HepG2 (cell line): Measurements from ENCODE around the gene PPP4R1. TPM values are rescaled to one million over a fixed set of nuclear protein-coding genes. Genes with fewer than 3 reads are reported as not detected.

Experiments used
- ATAC-seq: fragments of 200-7000 bp; cut with Tn5 transposase; 3 replicates; pipeline ENCODE4 v1.9.1; 2020; ENCODE audit warnings: mild to moderate bottlenecking, moderate library complexity
- BruUV-seq: library from RNA; stranded (reverse); fragments of 400-500 nt; replicated peaks from 2 replicates; lab custom pipeline; 2021; lab: Mats Ljungman, UMichigan
- CTCF ChIA-PET: fragments of 300-600 bp; formaldehyde crosslinking; extraction: SDS; loops from one replicate; lab custom pipeline; 2021; ENCODE audit warnings: low total read pairs, inconsistent platforms, low intra/inter-chr PET ratio; lab: Yijun Ruan, JAX
- POLR2A ChIA-PET: fragments of 350-600 bp; sonication (Branson Sonifier 250); formaldehyde crosslinking; loops from one replicate; lab custom pipeline; 2020; ENCODE audit warnings: antibody characterized with exemption, inconsistent platforms; lab: Yijun Ruan, JAX
- DNase-seq: peaks from one replicate; pipeline ENCODE4 v3.0.0-alpha.2; 2015; ENCODE audit warnings: low spot score
- FAIRE-seq: peaks from 3 replicates; lab custom pipeline; 2011; peaks lifted over from hg19 to GRCh38; lab: Jason Lieb, UNC
- H2AFZ ChIP-seq: one replicate; pipeline ENCODE4 v1.6.1; 2011; ENCODE audit warnings: low read length, inconsistent platforms
- H3K27ac ChIP-seq: fragments of 300-600 bp; 3 replicates; pipeline ENCODE4 v1.8.0; 2011; ENCODE audit warnings: mixed run types, mild to moderate bottlenecking, mixed read lengths, low read length, inconsistent platforms; ENCODE audit not compliant: insufficient read depth; ENCODE audit errors: extremely low read length
- H3K27me3 ChIP-seq, 2 experiments: fragments of 200-600 bp in 1 of 2; 2 replicates in 1 of 2; 3 replicates in 1 of 2; pipeline versions ENCODE4 v1.6.0 to v1.8.0; 2011; ENCODE audit warnings: low read length in 2 of 2, mild to moderate bottlenecking in 2 of 2, moderate library complexity in 2 of 2, inconsistent platforms in 1 of 2; ENCODE audit not compliant: insufficient read depth in 2 of 2, control insufficient read depth in 1 of 2
- H3K36me3 ChIP-seq, 2 experiments: fragments of 200-600 bp in 1 of 2; replicated peaks in 1 of 2; 2 replicates in 1 of 2; 3 replicates in 1 of 2; pipeline versions ENCODE4 v1.5.1 to v1.8.0; 2011; ENCODE audit warnings: low read length in 2 of 2, inconsistent platforms in 1 of 2; ENCODE audit not compliant: insufficient read depth in 2 of 2, control insufficient read depth in 1 of 2
- H3K4me1 ChIP-seq: 2 replicates; pipeline ENCODE4 v1.5.1; 2012; ENCODE audit warnings: low read length, inconsistent platforms; ENCODE audit not compliant: insufficient read depth
- H3K4me2 ChIP-seq: 2 replicates; pipeline ENCODE4 v1.6.0; 2011; ENCODE audit warnings: low read depth, low read length, inconsistent platforms
- H3K4me3 ChIP-seq, 3 experiments: fragments of 200-600 bp in 1 of 3; sonication (generic), shearing (Covaris generic) in 1 of 3; replicated peaks in 1 of 3; 2 replicates each; pipeline ENCODE4 v1.5.1; 2011 to 2016; ENCODE audit warnings: low read length in 3 of 3, inconsistent platforms in 2 of 3, low read depth in 2 of 3, mild to moderate bottlenecking in 2 of 3, control low read depth in 1 of 3, mixed read lengths in 1 of 3; ENCODE audit not compliant: insufficient read depth in 1 of 3
- H3K79me2 ChIP-seq: one replicate; pipeline ENCODE4 v1.6.1; 2011; ENCODE audit warnings: low read length, inconsistent platforms; ENCODE audit not compliant: insufficient read depth
- H3K9ac ChIP-seq: 2 replicates; pipeline ENCODE4 v1.6.0; 2011; ENCODE audit warnings: mild to moderate bottlenecking, low read depth, low read length, inconsistent platforms; ENCODE audit not compliant: insufficient read depth
- H3K9me3 ChIP-seq: 2 replicates; pipeline ENCODE4 v1.5.1; 2012; ENCODE audit warnings: mild to moderate bottlenecking, low read length
- H4K20me1 ChIP-seq: 2 replicates; pipeline ENCODE4 v1.6.0; 2011; ENCODE audit warnings: inconsistent platforms, mild to moderate bottlenecking, low read length, moderate library complexity; ENCODE audit not compliant: insufficient read depth
- AHR ChIP-seq: IDR thresholded peaks from 2 replicates; pipeline ENCODE4 v1.6.1; 2018; ENCODE audit warnings: missing genetic modification reagents, missing compliant biosample characterization
- HIVEP1 ChIP-seq: sonication (generic); formaldehyde crosslinking; IDR thresholded peaks from 2 replicates; pipeline ENCODE4 v1.4.0; 2020; ENCODE audit warnings: mild to moderate bottlenecking, missing genetic modification reagents
- HOXA9 ChIP-seq: sonication (generic); formaldehyde crosslinking; IDR thresholded peaks from 2 replicates; pipeline ENCODE4 v1.8.1; 2022; ENCODE audit warnings: missing genetic modification reagents, mild to moderate bottlenecking, moderate library complexity, borderline replicate concordance
- JDP2 ChIP-seq: sonication (generic); formaldehyde crosslinking; IDR thresholded peaks from 2 replicates; pipeline ENCODE4 v1.8.1; 2022; ENCODE audit warnings: missing genetic modification reagents, borderline replicate concordance
- KDM2A ChIP-seq: sonication (generic); formaldehyde crosslinking; IDR thresholded peaks from 2 replicates; pipeline ENCODE4 v1.4.0; 2020; ENCODE audit warnings: low read depth, missing genetic modification reagents, borderline replicate concordance
- KLF16 ChIP-seq, 2 experiments: sonication (generic) in 1 of 2; formaldehyde crosslinking in 1 of 2; IDR thresholded peaks; 2 replicates each; pipeline versions ENCODE4 v1.6.1 to v1.8.0; 2016 to 2023; ENCODE audit warnings: missing genetic modification reagents in 2 of 2, missing compliant biosample characterization in 1 of 2
- NR2F2 ChIP-seq: IDR thresholded peaks from 2 replicates; pipeline ENCODE4 v1.6.1; 2012; ENCODE audit warnings: low read depth, inconsistent platforms, borderline replicate concordance
- SNRNP70 ChIP-seq: fragments of 200-400 bp; formaldehyde crosslinking; IDR thresholded peaks from 2 replicates; pipeline ENCODE4 v1.6.1; 2017; ENCODE audit warnings: mild to moderate bottlenecking, low read depth, low read length, moderate library complexity
- ZFP36 ChIP-seq: fragments of 150-350 bp; IDR thresholded peaks from 2 replicates; pipeline ENCODE4 v1.6.1; 2018; ENCODE audit warnings: borderline replicate concordance, low read length, low read depth; ENCODE audit not compliant: partially characterized antibody
- ZNF432 ChIP-seq: sonication (generic); formaldehyde crosslinking; IDR thresholded peaks from 2 replicates; pipeline ENCODE4 v1.5.0; 2020; ENCODE audit warnings: missing genetic modification reagents, mild to moderate bottlenecking, borderline replicate concordance
- ZNF446 ChIP-seq: sonication (generic); formaldehyde crosslinking; IDR thresholded peaks from 2 replicates; pipeline ENCODE4 v1.5.0; 2020; ENCODE audit warnings: mild to moderate bottlenecking, missing genetic modification reagents
- ZNF460 ChIP-seq: sonication (generic); formaldehyde crosslinking; IDR thresholded peaks from 2 replicates; pipeline ENCODE4 v1.5.1; 2020; ENCODE audit warnings: missing genetic modification reagents, mild to moderate bottlenecking, borderline replicate concordance
- ZNF782 ChIP-seq: sonication (generic); formaldehyde crosslinking; IDR thresholded peaks from 2 replicates; pipeline ENCODE4 v1.4.0; 2020; ENCODE audit warnings: missing genetic modification reagents, mild to moderate bottlenecking, borderline replicate concordance
- WGBS: methylation state at CpG from one replicate; pipeline ENCODE4 v1.1.6; 2017; ENCODE audit warnings: low lambda C conversion rate; 5-methylcytosine and 5-hydroxymethylcytosine counted together
- in situ Hi-C: cut with HindIII; loops from 2 replicates; pipeline ENCODE4 v1.10.0; 2017; ENCODE audit warnings: low pct_unique_long_range_greater_than_20kb; ENCODE audit not compliant: extremely low pct_ligation_motif_present
- intact Hi-C: fragments of 100-400 bp; cut with micrococcal nuclease; formaldehyde crosslinking; loops from one replicate; pipeline ENCODE4 v1.10.0; 2022; ENCODE audit not compliant: unreplicated experiment
- polyA plus RNA-seq, 8 experiments: library from polyadenylated mRNA; depleted of rRNA in 3 of 8; stranded (reverse) in 7 of 8; unstranded in 1 of 8; fragments of >200 nt; fragmentation: Illumina TruSeq in 4 of 8; extraction: Trizol in 4 of 8; gene quantifications; 2 replicates each; pipeline versions ENCODE4 v1.2.1 to v1.2.3, GENCODE V29; 2011 to 2016; ENCODE audit warnings: low read depth in 4 of 8, missing spikeins in 1 of 8, mixed read lengths in 1 of 8; ENCODE audit not compliant: insufficient read depth in 1 of 8
- total RNA-seq, 5 experiments: library from RNA; depleted of rRNA; stranded (reverse); fragments of >200 nt; fragmentation: Illumina TruSeq; extraction: Trizol; gene quantifications; 2 replicates each; pipeline ENCODE4 v1.2.3, GENCODE V29; 2016; ENCODE audit warnings: low read depth in 1 of 5
- TF ChIP-seq, protein P1 (sequence below): IDR thresholded peaks from 2 replicates; pipeline ENCODE4 v1.6.1; 2016; ENCODE audit warnings: low read depth, control low read depth
- TF ChIP-seq, protein P2 (sequence below): sonication (generic); formaldehyde crosslinking; IDR thresholded peaks from 2 replicates; pipeline ENCODE4 v1.8.0; 2022; ENCODE audit warnings: low read depth, missing genetic modification reagents
- TF ChIP-seq, protein P3 (sequence below): sonication (generic); formaldehyde crosslinking; IDR thresholded peaks from 2 replicates; pipeline ENCODE4 v1.5.1; 2020; ENCODE audit warnings: missing genetic modification reagents, mild to moderate bottlenecking, borderline replicate concordance
- TF ChIP-seq, protein P4 (sequence below): sonication (generic); formaldehyde crosslinking; IDR thresholded peaks from 2 replicates; pipeline ENCODE4 v1.4.0; 2020; ENCODE audit warnings: missing genetic modification reagents, low read depth, mild to moderate bottlenecking, borderline replicate concordance

The PPP4R1 gene
- total and polyA plus RNA-seq, 2 of the 13 experiments (the other 11 are each of a cell fraction or from before 2014, with no cell fraction given), result 66.5 to 72.4 TPM

DNA sequence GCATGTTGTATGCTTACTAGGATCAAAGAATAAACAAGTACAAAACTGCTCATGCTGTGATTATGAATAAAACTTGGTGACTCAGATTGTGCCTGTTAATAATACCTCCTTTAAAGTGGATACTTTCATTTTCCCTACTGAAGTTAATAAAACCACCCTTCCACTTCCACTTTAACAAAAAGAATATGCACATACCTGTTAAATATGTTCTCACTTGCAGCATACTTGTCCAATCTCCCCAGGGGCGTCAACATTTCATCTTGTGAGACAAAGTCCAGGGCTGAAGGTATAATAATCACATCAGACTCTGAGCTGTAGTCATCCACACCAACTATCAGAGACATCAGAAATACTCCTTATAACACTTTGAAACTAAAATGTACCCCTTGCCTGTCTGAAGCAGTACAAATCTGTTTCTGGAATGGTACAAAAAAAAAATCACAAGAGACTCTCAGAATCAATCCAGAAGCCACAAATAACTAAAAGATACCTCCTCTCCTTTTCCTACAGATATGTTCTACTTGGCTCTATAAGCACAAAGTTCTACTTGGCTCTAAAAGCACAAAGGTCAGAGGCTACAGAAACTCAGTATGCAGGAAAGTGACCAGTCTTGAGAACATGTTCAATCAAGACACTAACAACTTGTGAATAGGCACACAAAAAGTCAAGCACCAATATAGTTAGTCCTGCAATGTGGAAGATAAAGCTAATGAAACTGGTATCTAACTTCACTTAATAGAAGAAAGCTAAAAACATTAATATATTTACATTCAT lies 19.3 kb downstream of the PPP4R1 start (continued):
- TF ChIP-seq HOXA9 (no peak), ZFP36 (no peak), ZNF432 (CRISPR knock-in tag) (no peak)
- TF ChIP-seq, protein P1, sequence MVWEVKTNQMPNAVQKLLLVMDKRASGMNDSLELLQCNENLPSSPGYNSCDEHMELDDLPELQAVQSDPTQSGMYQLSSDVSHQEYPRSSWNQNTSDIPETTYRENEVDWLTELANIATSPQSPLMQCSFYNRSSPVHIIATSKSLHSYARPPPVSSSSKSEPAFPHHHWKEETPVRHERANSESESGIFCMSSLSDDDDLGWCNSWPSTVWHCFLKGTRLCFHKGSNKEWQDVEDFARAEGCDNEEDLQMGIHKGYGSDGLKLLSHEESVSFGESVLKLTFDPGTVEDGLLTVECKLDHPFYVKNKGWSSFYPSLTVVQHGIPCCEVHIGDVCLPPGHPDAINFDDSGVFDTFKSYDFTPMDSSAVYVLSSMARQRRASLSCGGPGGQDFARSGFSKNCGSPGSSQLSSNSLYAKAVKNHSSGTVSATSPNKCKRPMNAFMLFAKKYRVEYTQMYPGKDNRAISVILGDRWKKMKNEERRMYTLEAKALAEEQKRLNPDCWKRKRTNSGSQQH, result no peak
- TF ChIP-seq, protein P2, sequence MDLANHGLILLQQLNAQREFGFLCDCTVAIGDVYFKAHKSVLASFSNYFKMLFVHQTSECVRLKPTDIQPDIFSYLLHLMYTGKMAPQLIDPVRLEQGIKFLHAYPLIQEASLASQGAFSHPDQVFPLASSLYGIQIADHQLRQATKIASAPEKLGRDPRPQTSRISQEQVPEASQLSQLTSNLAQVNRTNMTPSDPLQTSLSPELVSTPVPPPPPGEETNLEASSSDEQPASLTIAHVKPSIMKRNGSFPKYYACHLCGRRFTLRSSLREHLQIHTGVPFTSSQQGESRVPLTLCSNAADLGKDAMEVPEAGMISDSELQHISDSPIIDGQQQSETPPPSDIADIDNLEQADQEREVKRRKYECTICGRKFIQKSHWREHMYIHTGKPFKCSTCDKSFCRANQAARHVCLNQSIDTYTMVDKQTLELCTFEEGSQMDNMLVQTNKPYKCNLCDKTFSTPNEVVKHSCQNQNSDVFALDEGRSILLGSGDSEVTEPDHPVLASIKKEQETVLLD (CRISPR knock-in tag), result no peak

DNA sequence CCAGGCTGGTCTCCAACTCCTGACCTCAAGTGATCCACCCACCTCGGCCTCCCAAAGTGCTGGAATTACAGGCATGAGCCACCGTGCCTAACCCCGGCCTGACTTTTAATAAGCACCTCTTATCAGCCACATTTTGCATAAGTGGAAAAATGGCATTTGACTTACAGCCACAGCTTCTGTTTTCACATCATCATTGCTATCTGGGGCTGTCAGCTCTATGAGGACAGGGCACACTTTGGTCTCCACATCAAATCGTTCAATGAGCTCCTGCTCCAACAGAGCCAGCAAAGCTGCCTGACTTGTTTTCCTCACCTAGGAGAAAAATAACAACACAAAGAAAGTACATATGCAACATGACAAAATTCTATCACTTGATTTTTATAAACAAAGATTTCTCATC lies 26.4 kb downstream of the PPP4R1 start:
- CTCF ChIA-PET, result no interaction called here
- BruUV-seq, result no TSS peak
- Histone ChIP-seq H3K27me3 (no peaks in the 10 kb centered on the region), H3K4me3 (no peak overlapping the region), H3K4me1 (no peaks in the 10 kb centered on the region), H2AFZ (no peak overlapping the region), H3K27ac (no peak overlapping the region), H3K9me3 (no peaks in the 10 kb centered on the region), H3K79me2 (peaks cover 2% of the 10 kb centered on the region), H3K36me3 (peaks cover 8 to 58% of the 10 kb centered on the region in 2 experiments), H4K20me1 (no peaks in the 10 kb centered on the region), H3K9ac (no peak overlapping the region), H3K4me2 (no peak overlapping the region)
- 100% methylated on average over 4 of the region's 4 CpGs for WGBS
- POLR2A ChIA-PET, result no interaction called here
- no peak for DNase-seq
- intact Hi-C loops (no loop called here), in situ Hi-C loops (no loop called here)
- no peak for ATAC-seq
- no peak for FAIRE-seq
- TF ChIP-seq ZNF782 (CRISPR knock-in tag) (no peak), KLF16 (CRISPR knock-in tag; IDR thresholded peaks at IDR 0.05) (no peak), ZNF460 (CRISPR knock-in tag) (no peak), HIVEP1 (no peak), ZFP36 (no peak), JDP2 (no peak), ZNF446 (CRISPR knock-in tag) (no peak), NR2F2 (no peak), AHR (CRISPR knock-in tag) (no peak), SNRNP70 (no peak), KDM2A (CRISPR knock-in tag) (no peak)
- TF ChIP-seq, protein P3, sequence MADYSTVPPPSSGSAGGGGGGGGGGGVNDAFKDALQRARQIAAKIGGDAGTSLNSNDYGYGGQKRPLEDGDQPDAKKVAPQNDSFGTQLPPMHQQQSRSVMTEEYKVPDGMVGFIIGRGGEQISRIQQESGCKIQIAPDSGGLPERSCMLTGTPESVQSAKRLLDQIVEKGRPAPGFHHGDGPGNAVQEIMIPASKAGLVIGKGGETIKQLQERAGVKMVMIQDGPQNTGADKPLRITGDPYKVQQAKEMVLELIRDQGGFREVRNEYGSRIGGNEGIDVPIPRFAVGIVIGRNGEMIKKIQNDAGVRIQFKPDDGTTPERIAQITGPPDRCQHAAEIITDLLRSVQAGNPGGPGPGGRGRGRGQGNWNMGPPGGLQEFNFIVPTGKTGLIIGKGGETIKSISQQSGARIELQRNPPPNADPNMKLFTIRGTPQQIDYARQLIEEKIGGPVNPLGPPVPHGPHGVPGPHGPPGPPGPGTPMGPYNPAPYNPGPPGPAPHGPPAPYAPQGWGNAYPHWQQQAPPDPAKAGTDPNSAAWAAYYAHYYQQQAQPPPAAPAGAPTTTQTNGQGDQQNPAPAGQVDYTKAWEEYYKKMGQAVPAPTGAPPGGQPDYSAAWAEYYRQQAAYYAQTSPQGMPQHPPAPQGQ (CRISPR knock-in tag), result no peak
- TF ChIP-seq, protein P4, sequence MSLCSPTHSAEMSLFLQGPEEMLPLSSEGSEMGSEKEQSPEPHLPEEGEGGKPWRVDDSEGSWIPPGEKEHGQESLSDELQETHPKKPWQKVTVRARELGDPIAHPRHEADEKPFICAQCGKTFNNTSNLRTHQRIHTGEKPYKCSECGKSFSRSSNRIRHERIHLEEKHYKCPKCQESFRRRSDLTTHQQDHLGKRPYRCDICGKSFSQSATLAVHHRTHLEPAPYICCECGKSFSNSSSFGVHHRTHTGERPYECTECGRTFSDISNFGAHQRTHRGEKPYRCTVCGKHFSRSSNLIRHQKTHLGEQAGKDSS, result no peak
